HG02938 (cell line): ENCODE data around the gene VSTM2A.
"Not testable (repeated sequence)": the region's sequence is repeated elsewhere in the genome, so short reads cannot be mapped to it uniquely, and the experiment has no call there.

Experiments
- ATAC-seq: cut with Tn5 transposase; IDR thresholded peaks from one replicate; pipeline ENCODE4 v1.9.1; 2021; ENCODE audit warnings: mild to moderate bottlenecking, moderate library complexity; ENCODE audit not compliant: unreplicated experiment

Gene VSTM2A

GRCh38 chr7:54541669-54542625 lies at the start of gene VSTM2A:
Gene VSTM2A (plus strand): TSS chr7:54542375. CDS start chr7:54542731, 356 bp downstream.
- ATAC-seq: no peak

- not testable (repeated sequence) for ATAC-seq
Measured at GRCh38 chr7:54504531-54504930, 37.6 kb upstream of the VSTM2A start.

- ATAC-seq: no peak
Measured at GRCh38 chr7:54529568-54529967, 12.6 kb upstream of the VSTM2A start.

GRCh38 chr7:54538122-54538521 lies 4.1 kb upstream of the VSTM2A start:
- ATAC-seq: no peak

GRCh38 chr7:54543051-54543488 lies 895 bp downstream of the VSTM2A start:
- no peak for ATAC-seq

GRCh38 chr7:54544149-54544526 lies 2.0 kb downstream of the VSTM2A start:
- ATAC-seq: no peak

- no peak for ATAC-seq
Measured at GRCh38 chr7:54544527-54545240, 2.5 kb downstream of the VSTM2A start.

- ATAC-seq: no peak
Measured at GRCh38 chr7:54545241-54545563, 3.0 kb downstream of the VSTM2A start.

- ATAC-seq: no peak
Measured at GRCh38 chr7:54546081-54546985, 4.2 kb downstream of the VSTM2A start.

GRCh38 chr7:54546986-54547314 lies 4.8 kb downstream of the VSTM2A start:
- no peak for ATAC-seq

- no peak for ATAC-seq
Measured at GRCh38 chr7:54550471-54550870, 8.3 kb downstream of the VSTM2A start.

GRCh38 chr7:54556121-54556520 lies 13.9 kb downstream of the VSTM2A start:
- no peak for ATAC-seq

- ATAC-seq: no peak
Measured at GRCh38 chr7:54559401-54559800, 17.2 kb downstream of the VSTM2A start.

- ATAC-seq: no peak
Measured at GRCh38 chr7:54560198-54560597, 18.0 kb downstream of the VSTM2A start.

- ATAC-seq: no peak
Measured at GRCh38 chr7:54560723-54561122, 18.5 kb downstream of the VSTM2A start.

GRCh38 chr7:54563329-54563916 lies 21.2 kb downstream of the VSTM2A start:
- no peak for ATAC-seq

- ATAC-seq: no peak
Measured at GRCh38 chr7:54565432-54565831, 23.3 kb downstream of the VSTM2A start.

- no peak for ATAC-seq
Measured at GRCh38 chr7:54581511-54581910, 39.3 kb downstream of the VSTM2A start.

GRCh38 chr7:54591404-54592386 lies 49.5 kb downstream of the VSTM2A start:
- no peak for ATAC-seq

- peak; percentile 90 for ATAC-seq
Measured at GRCh38 chr7:54596747-54597146, 54.6 kb downstream of the VSTM2A start.
